ENCODE data around the gene RAD51B. TPM values are rescaled to one million over a fixed set of nuclear protein-coding genes. Genes with fewer than 3 reads are reported as not detected.
"Not testable (repeated sequence)": the region's sequence is repeated elsewhere in the genome, so short reads cannot be mapped to it uniquely, and the experiment has no call there.

RAD51B gene
- total RNA-seq, 1 experiment from 2014 or later = 10.8 TPM

DNA sequence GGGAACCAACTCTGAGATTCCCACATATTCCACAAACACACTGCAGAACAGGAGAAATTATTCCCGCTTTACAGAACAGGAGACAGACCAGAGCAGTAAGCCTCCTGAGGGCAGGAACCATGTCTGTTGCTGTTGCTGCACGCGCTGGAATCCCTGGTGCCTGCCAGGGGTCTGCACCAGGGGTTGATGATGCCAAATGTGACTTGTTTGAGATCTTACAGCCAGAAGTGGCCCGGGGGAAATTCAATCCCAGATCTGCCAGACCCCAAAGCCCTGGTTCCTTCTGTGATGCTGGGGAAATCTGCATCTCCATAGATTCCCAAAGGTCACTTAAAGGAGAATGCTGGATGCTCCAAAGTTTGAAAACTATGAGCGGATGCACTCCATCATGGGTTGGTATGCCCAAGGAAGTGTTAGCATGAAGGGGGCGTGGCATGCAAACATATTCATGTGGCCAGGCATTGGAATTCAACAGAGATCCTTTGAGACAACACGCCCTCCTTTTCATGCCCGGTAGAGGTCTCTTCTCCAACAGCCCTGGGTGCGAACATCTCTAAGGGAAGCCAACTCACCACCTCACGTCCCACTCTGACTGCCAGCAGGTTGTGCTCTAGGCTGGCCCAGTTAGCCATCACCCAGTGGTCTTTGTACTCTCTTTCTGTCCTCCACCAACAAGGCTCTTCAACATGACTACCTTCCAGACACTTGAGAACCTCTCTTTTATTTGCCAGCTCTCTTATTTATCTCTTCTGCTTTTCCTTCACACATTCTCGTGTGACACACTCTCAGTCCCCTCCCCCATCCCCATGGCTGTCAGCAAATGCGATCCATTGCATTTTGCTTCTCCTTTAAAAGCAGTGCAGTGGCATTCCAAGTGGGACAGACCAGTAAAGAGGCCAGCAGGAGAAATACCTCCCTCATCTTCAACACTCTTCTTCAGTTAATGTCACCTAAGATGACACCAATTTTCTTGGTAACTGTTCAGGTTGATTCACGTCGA, 841.9 kb downstream of the RAD51B start:
- CTCF ChIA-PET = no interaction called here
- no peaks in the 10 kb centered on the region for H3K27me3 ChIP-seq (ENCODE audit: low read length)
- intact Hi-C loops (cut with micrococcal nuclease) = no loop called here

DNA sequence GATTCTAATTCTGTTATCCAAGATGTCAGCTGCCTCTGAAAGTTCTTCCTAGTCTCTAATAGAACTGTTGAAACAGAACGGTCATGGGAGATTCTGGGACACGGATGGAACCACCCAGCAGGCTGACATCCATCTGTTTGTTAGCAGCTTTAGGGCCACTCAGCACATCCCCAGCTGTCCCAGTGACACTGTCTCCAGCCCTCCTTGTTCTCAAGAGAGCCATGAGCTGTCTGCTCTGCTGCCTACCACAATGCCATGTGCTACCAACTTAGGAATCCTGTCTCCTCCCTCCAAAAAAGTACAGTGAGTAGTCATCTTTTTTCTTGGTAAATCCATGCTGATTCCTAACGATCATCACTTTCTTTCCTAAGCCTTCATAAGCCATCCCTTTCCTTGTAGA, 842.8 kb downstream of the RAD51B start:
- no peak overlapping the region for H3K27ac ChIP-seq (ENCODE audit: low read length)
- intact Hi-C loops (cut with micrococcal nuclease) = no loop called here
- ATAC-seq (no peak), DNase-seq (no peak)
- no peak overlapping the region for H3K4me2 ChIP-seq (ENCODE audit: low read length)
- no peak overlapping the region for H2AFZ ChIP-seq (ENCODE audit: low read length)
- no TSS peak for BruUV-seq (replicated peaks)
- H3K4me1 ChIP-seq (ENCODE audit: insufficient read depth, low read length) = 0 out of 2 replicates have a peak, but pooled peaks cover 4% of the 10 kb centered on the region
- no peak for TF ChIP-seq EZH2 (IDR thresholded peaks at IDR 0.05; ENCODE audit: low read length, unreplicated experiment)
- CTCF ChIA-PET = no interaction called here
- H3K27me3 ChIP-seq (ENCODE audit: low read length) = no peaks in the 10 kb centered on the region
- H3K9me3 ChIP-seq (ENCODE audit: low read length) = no peaks in the 10 kb centered on the region
- no peaks in the 10 kb centered on the region for H3K36me3 ChIP-seq (ENCODE audit: low read depth, low read length)
- H3F3A ChIP-seq (ENCODE audit: low read length, unreplicated experiment) = no peaks in the 10 kb centered on the region
- no peak overlapping the region for H3K9ac ChIP-seq (ENCODE audit: low read length)
- no peaks in the 10 kb centered on the region for H4K20me1 ChIP-seq (ENCODE audit: low read length)
- POLR2A ChIA-PET (ENCODE audit: unreplicated experiment) = interaction anchor here (0.7 kb wide), 1 partner anchor 18 kb away, joined by 5 read pairs; no protein-coding TSS in a partner anchor
- no peaks in the 10 kb centered on the region for H3K9me2 ChIP-seq (replicated peaks; ENCODE audit: low read length)
- no peaks in the 10 kb centered on the region for H3K79me2 ChIP-seq (ENCODE audit: low read length)
- no peak overlapping the region for H3K4me3 ChIP-seq (ENCODE audit: low read length)

More for the DNA sequence above, 841.9 kb downstream of the RAD51B start:
- Histone ChIP-seq H3K4me2 (ENCODE audit: low read length) (no peak overlapping the region), H3K9ac (ENCODE audit: low read length) (no peak overlapping the region), H3K9me2 (replicated peaks; ENCODE audit: low read length) (no peaks in the 10 kb centered on the region), H3K79me2 (ENCODE audit: low read length) (no peaks in the 10 kb centered on the region), H3F3A (ENCODE audit: low read length, unreplicated experiment) (no peaks in the 10 kb centered on the region), H3K36me3 (ENCODE audit: low read depth, low read length) (no peaks in the 10 kb centered on the region), H3K4me1 (ENCODE audit: insufficient read depth, low read length) (0 out of 2 replicates have a peak, but pooled peaks cover 4% of the 10 kb centered on the region), H4K20me1 (ENCODE audit: low read length) (no peaks in the 10 kb centered on the region), H3K9me3 (ENCODE audit: low read length) (no peaks in the 10 kb centered on the region), H3K4me3 (ENCODE audit: low read length) (no peak overlapping the region), H2AFZ (ENCODE audit: low read length) (no peak overlapping the region), H3K27ac (ENCODE audit: low read length) (no peak overlapping the region)
- BruUV-seq (replicated peaks) = no TSS peak
- DNase-seq = no peak
- ATAC-seq = no peak
- TF ChIP-seq EZH2 (IDR thresholded peaks at IDR 0.05; ENCODE audit: low read length, unreplicated experiment) = no peak
- no peak for TF ChIP-seq EZH2phosphoT487 (IDR thresholded peaks at IDR 0.05; ENCODE audit: borderline replicate concordance, low read length)
- TF ChIP-seq, protein P1, sequence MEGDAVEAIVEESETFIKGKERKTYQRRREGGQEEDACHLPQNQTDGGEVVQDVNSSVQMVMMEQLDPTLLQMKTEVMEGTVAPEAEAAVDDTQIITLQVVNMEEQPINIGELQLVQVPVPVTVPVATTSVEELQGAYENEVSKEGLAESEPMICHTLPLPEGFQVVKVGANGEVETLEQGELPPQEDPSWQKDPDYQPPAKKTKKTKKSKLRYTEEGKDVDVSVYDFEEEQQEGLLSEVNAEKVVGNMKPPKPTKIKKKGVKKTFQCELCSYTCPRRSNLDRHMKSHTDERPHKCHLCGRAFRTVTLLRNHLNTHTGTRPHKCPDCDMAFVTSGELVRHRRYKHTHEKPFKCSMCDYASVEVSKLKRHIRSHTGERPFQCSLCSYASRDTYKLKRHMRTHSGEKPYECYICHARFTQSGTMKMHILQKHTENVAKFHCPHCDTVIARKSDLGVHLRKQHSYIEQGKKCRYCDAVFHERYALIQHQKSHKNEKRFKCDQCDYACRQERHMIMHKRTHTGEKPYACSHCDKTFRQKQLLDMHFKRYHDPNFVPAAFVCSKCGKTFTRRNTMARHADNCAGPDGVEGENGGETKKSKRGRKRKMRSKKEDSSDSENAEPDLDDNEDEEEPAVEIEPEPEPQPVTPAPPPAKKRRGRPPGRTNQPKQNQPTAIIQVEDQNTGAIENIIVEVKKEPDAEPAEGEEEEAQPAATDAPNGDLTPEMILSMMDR (conservative IDR thresholded peaks at IDR 0.05; ENCODE audit: low read depth, low read length) = no peak
- POLR2A ChIA-PET (ENCODE audit: unreplicated experiment) = no interaction called here

DNA sequence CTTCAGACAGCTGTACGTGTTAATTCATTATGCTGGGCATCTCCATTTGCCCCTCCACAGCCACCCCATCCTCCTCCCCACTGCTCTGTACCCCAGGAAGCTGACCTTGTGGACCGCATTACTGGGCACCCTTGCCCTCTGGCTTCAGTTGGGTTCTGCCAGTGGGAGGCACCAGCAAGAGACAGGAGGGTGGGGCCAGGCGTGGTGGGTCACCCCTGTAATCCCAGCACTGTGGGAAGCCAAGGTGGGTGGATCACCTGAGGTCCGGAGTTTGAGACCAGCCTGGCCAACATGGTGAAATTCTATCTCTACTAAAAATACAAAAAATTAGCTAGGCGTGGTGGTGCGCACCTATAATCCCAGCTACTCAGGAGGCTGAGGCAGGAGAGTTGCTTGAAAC, 843.2 kb downstream of the RAD51B start:
- H3K4me2 ChIP-seq (ENCODE audit: low read length); H3K79me2 ChIP-seq (ENCODE audit: low read length); BruUV-seq (replicated peaks); H2AFZ ChIP-seq (ENCODE audit: low read length); H3K9me2 ChIP-seq (replicated peaks; ENCODE audit: low read length); H3K4me3 ChIP-seq (ENCODE audit: low read length); CTCF ChIA-PET; DNase-seq; ATAC-seq; H3K4me1 ChIP-seq (ENCODE audit: insufficient read depth, low read length); H3K27me3 ChIP-seq (ENCODE audit: low read length); H3K9me3 ChIP-seq (ENCODE audit: low read length); H3K36me3 ChIP-seq (ENCODE audit: low read depth, low read length); H3K27ac ChIP-seq (ENCODE audit: low read length); H4K20me1 ChIP-seq (ENCODE audit: low read length); H3K9ac ChIP-seq (ENCODE audit: low read length); H3F3A ChIP-seq (ENCODE audit: low read length, unreplicated experiment); intact Hi-C loops (cut with micrococcal nuclease): not testable (repeated sequence)
- POLR2A ChIA-PET (ENCODE audit: unreplicated experiment) = interaction anchor here (0.7 kb wide), 1 partner anchor 18 kb away, joined by 5 read pairs; no protein-coding TSS in a partner anchor

All from PC-3 (cell line).